Central memory CD8-positive, alpha-beta T cell (primary cell): Measurements from ENCODE around the gene BST1.

ENCODE experiments used
- ATAC-seq: fragments of 150-1000 bp; cut with Tn5 transposase; replicated peaks from 2 replicates; pipeline ENCODE4 v1.10.0; 2022; ENCODE audit warnings: mild to moderate bottlenecking, moderate FRiP score, moderate number of reproducible peaks; ENCODE audit not compliant: poor library complexity, severe bottlenecking; ENCODE audit errors: extremely low read depth
- DNase-seq, 2 donors: peaks; one replicate each; pipeline ENCODE4 v3.0.0; 2021; ENCODE audit warnings: low spot score in 2 of 2
- H3K27ac Mint-ChIP-seq: one replicate; pipeline ENCODE4 v1.8.0; 2022; ENCODE audit warnings: low read depth, mild to moderate bottlenecking, moderate library complexity, mixed read lengths
- H3K27me3 Mint-ChIP-seq: one replicate; pipeline ENCODE4 v1.8.0; 2022; ENCODE audit warnings: mixed read lengths
- H3K36me3 Mint-ChIP-seq: one replicate; pipeline ENCODE4 v1.8.0; 2022; ENCODE audit warnings: mild to moderate bottlenecking, moderate library complexity, mixed read lengths; ENCODE audit not compliant: insufficient read depth
- H3K4me1 Mint-ChIP-seq: one replicate; pipeline ENCODE4 v1.8.0; 2022; ENCODE audit warnings: mixed read lengths
- H3K4me3 Mint-ChIP-seq: one replicate; pipeline ENCODE4 v1.8.0; 2022; ENCODE audit warnings: mild to moderate bottlenecking, moderate library complexity, mixed read lengths
- H3K9me3 Mint-ChIP-seq: one replicate; pipeline ENCODE4 v1.8.0; 2022; ENCODE audit warnings: mixed read lengths

Gene BST1

GRCh38 chr4:15703439-15703838, 574 bp downstream of the BST1 start:
- no peak overlapping the region for H3K27ac Mint-ChIP-seq
- peaks cover 22% of the 10 kb centered on the region for H3K27me3 Mint-ChIP-seq
- ATAC-seq (no peak), DNase-seq (no peak)
- no peaks in the 10 kb centered on the region for H3K9me3 Mint-ChIP-seq
- H3K36me3 Mint-ChIP-seq: peaks cover 5% of the 10 kb centered on the region
- peaks cover 13% of the 10 kb centered on the region for H3K4me1 Mint-ChIP-seq
- peak overlapping the region; percentile 83 for H3K4me3 Mint-ChIP-seq

- ATAC-seq (no peak), DNase-seq (no peak)
- Mint-ChIP-seq H3K27ac (no peak overlapping the region), H3K27me3 (peaks cover 15% of the 10 kb centered on the region), H3K9me3 (no peaks in the 10 kb centered on the region), H3K4me3 (peak overlapping the region; percentile 83), H3K4me1 (peaks cover 13% of the 10 kb centered on the region), H3K36me3 (peaks cover 5% of the 10 kb centered on the region)
These were observed 1.3 kb downstream of the BST1 start for GRCh38 chr4:15704129-15704528.

GRCh38 chr4:15706646-15707362, 3.9 kb downstream of the BST1 start:
- H3K9me3 Mint-ChIP-seq: no peaks in the 10 kb centered on the region
- H3K4me3 Mint-ChIP-seq: no peak overlapping the region
- ATAC-seq (no peak), DNase-seq (no peak)
- H3K36me3 Mint-ChIP-seq: peaks cover 5% of the 10 kb centered on the region
- no peak overlapping the region for H3K27ac Mint-ChIP-seq
- no peaks in the 10 kb centered on the region for H3K27me3 Mint-ChIP-seq
- H3K4me1 Mint-ChIP-seq: peaks cover 13% of the 10 kb centered on the region

- H3K4me1 Mint-ChIP-seq: peaks cover 13% of the 10 kb centered on the region
- ATAC-seq (no peak), DNase-seq (no peak)
- no peak overlapping the region for H3K27ac Mint-ChIP-seq
- no peaks in the 10 kb centered on the region for H3K9me3 Mint-ChIP-seq
- no peaks in the 10 kb centered on the region for H3K27me3 Mint-ChIP-seq
- H3K4me3 Mint-ChIP-seq: no peak overlapping the region
- peaks cover 5% of the 10 kb centered on the region for H3K36me3 Mint-ChIP-seq
These were observed 4.5 kb downstream of the BST1 start for GRCh38 chr4:15707363-15707715.

GRCh38 chr4:15711762-15712161, 8.9 kb downstream of the BST1 start:
- no peak for DNase-seq
- Mint-ChIP-seq H3K4me1 (no peaks in the 10 kb centered on the region), H3K36me3 (no peaks in the 10 kb centered on the region), H3K9me3 (no peaks in the 10 kb centered on the region), H3K27me3 (peaks cover 2% of the 10 kb centered on the region), H3K4me3 (no peak overlapping the region), H3K27ac (no peak overlapping the region)
- ATAC-seq: no peak

GRCh38 chr4:15712214-15712613, 9.3 kb downstream of the BST1 start:
- Mint-ChIP-seq H3K4me1 (no peaks in the 10 kb centered on the region), H3K4me3 (no peak overlapping the region), H3K36me3 (no peaks in the 10 kb centered on the region), H3K27me3 (peaks cover 6% of the 10 kb centered on the region), H3K9me3 (no peaks in the 10 kb centered on the region), H3K27ac (no peak overlapping the region)
- ATAC-seq (no peak), DNase-seq (no peak)

- Mint-ChIP-seq H3K36me3 (no peaks in the 10 kb centered on the region), H3K4me3 (no peak overlapping the region), H3K4me1 (no peaks in the 10 kb centered on the region), H3K27me3 (peaks cover 9% of the 10 kb centered on the region), H3K9me3 (no peaks in the 10 kb centered on the region), H3K27ac (no peak overlapping the region)
- DNase-seq (no peak), ATAC-seq (no peak)
These were observed 11.3 kb downstream of the BST1 start for GRCh38 chr4:15714141-15714540.

- Mint-ChIP-seq H3K4me3 (no peak overlapping the region), H3K27ac (no peak overlapping the region), H3K27me3 (peaks cover 9% of the 10 kb centered on the region), H3K36me3 (no peaks in the 10 kb centered on the region), H3K4me1 (no peaks in the 10 kb centered on the region), H3K9me3 (no peaks in the 10 kb centered on the region)
- no peak for DNase-seq
- ATAC-seq: no peak
These were observed 12.0 kb downstream of the BST1 start for GRCh38 chr4:15714646-15715435.

- Mint-ChIP-seq H3K27ac (no peak overlapping the region), H3K4me1 (no peaks in the 10 kb centered on the region), H3K36me3 (no peaks in the 10 kb centered on the region), H3K4me3 (no peak overlapping the region), H3K27me3 (peaks cover 9% of the 10 kb centered on the region), H3K9me3 (no peaks in the 10 kb centered on the region)
- DNase-seq (no peak), ATAC-seq (no peak)
These were observed 13.2 kb downstream of the BST1 start for GRCh38 chr4:15716115-15716514.

- ATAC-seq (no peak), DNase-seq (no peak)
- H3K36me3 Mint-ChIP-seq: no peaks in the 10 kb centered on the region
- no peak overlapping the region for H3K4me3 Mint-ChIP-seq
- H3K27me3 Mint-ChIP-seq: peaks cover 9% of the 10 kb centered on the region
- no peak overlapping the region for H3K27ac Mint-ChIP-seq
- H3K9me3 Mint-ChIP-seq: no peaks in the 10 kb centered on the region
- no peaks in the 10 kb centered on the region for H3K4me1 Mint-ChIP-seq
These were observed 14.2 kb downstream of the BST1 start for GRCh38 chr4:15717086-15717485.

GRCh38 chr4:15717657-15718416, 15.0 kb downstream of the BST1 start:
- Mint-ChIP-seq H3K27ac (no peak overlapping the region), H3K27me3 (peaks cover 9% of the 10 kb centered on the region), H3K4me3 (no peak overlapping the region), H3K9me3 (no peaks in the 10 kb centered on the region), H3K4me1 (no peaks in the 10 kb centered on the region), H3K36me3 (no peaks in the 10 kb centered on the region)
- ATAC-seq: no peak
- no peak for DNase-seq

GRCh38 chr4:15718465-15718864, 15.6 kb downstream of the BST1 start:
- H3K9me3 Mint-ChIP-seq: no peaks in the 10 kb centered on the region
- H3K27ac Mint-ChIP-seq: no peak overlapping the region
- H3K4me1 Mint-ChIP-seq: no peaks in the 10 kb centered on the region
- no peak overlapping the region for H3K4me3 Mint-ChIP-seq
- no peaks in the 10 kb centered on the region for H3K36me3 Mint-ChIP-seq
- ATAC-seq: no peak
- DNase-seq: no peak
- peaks cover 9% of the 10 kb centered on the region for H3K27me3 Mint-ChIP-seq

GRCh38 chr4:15718959-15719358, 16.1 kb downstream of the BST1 start:
- no peaks in the 10 kb centered on the region for H3K36me3 Mint-ChIP-seq
- no peak overlapping the region for H3K4me3 Mint-ChIP-seq
- H3K4me1 Mint-ChIP-seq: no peaks in the 10 kb centered on the region
- H3K9me3 Mint-ChIP-seq: no peaks in the 10 kb centered on the region
- H3K27ac Mint-ChIP-seq: no peak overlapping the region
- ATAC-seq: no peak
- no peak for DNase-seq
- H3K27me3 Mint-ChIP-seq: peaks cover 9% of the 10 kb centered on the region
